SK-N-SH (cell line): ENCODE data around the gene TXNDC16. TPM values are rescaled to one million over a fixed set of nuclear protein-coding genes. Genes with fewer than 3 reads are reported as not detected.

Experiments used
- CTCF ChIA-PET: fragments of 300-600, 350-600 bp; formaldehyde crosslinking; extraction: SDS; loops from one replicate; lab custom pipeline; 2021; lab: Yijun Ruan, JAX
- POLR2A ChIA-PET: fragments of 350-600 bp; sonication (Branson Sonifier 250); formaldehyde crosslinking; extraction: SDS; loops from one replicate; lab custom pipeline; 2020; ENCODE audit warnings: antibody characterized with exemption, inconsistent platforms; lab: Yijun Ruan, JAX
- DNase-seq: peaks from one replicate; pipeline ENCODE4 v3.0.0; 2012
- H2AFZ ChIP-seq: fragments of 200-600 bp; sonication (generic); 2 replicates; pipeline ENCODE4 v1.8.1; 2016; ENCODE audit warnings: antibody characterized with exemption, mild to moderate bottlenecking, low read depth
- H3F3A ChIP-seq: fragments of 200-600 bp; sonication (generic); replicated peaks from 2 replicates; pipeline ENCODE3; 2016; ENCODE audit warnings: antibody characterized with exemption, mild to moderate bottlenecking; ENCODE audit not compliant: insufficient read depth
- H3K27ac ChIP-seq, 2 experiments: fragments of 200-500 bp in 1 of 2; fragments of 200-600 bp in 1 of 2; sonication (Bioruptor generic) in 1 of 2; sonication (generic), shearing (Covaris generic) in 1 of 2; 2 replicates each; pipeline versions ENCODE4 v1.5.1 to v1.6.1; 2014 to 2016; ENCODE audit warnings: low read depth in 2 of 2, inconsistent platforms in 1 of 2, low read length in 1 of 2, mild to moderate bottlenecking in 1 of 2, mixed read lengths in 1 of 2
- H3K27me3 ChIP-seq: fragments of 200-600 bp; sonication (generic), shearing (Covaris generic); 2 replicates; pipeline ENCODE4 v1.6.1; 2016; ENCODE audit warnings: mixed run types; ENCODE audit not compliant: insufficient read depth
- H3K36me3 ChIP-seq, 2 experiments: fragments of 200-500 bp in 1 of 2; fragments of 200-600 bp in 1 of 2; sonication (Bioruptor generic) in 1 of 2; sonication (generic) in 1 of 2; replicated peaks in 1 of 2; 2 replicates each; pipeline versions ENCODE3 to v1.5.1; 2014 to 2016; ENCODE audit warnings: low read length in 1 of 2, mild to moderate bottlenecking in 1 of 2; ENCODE audit not compliant: insufficient read depth in 2 of 2, control insufficient read depth in 1 of 2
- H3K4me1 ChIP-seq, 2 experiments: fragments of 200-500 bp in 1 of 2; fragments of 200-600 bp in 1 of 2; sonication (Bioruptor generic) in 1 of 2; sonication (generic), shearing (Covaris generic) in 1 of 2; 2 replicates each; pipeline versions ENCODE4 v1.5.1 to v1.6.1; 2014 to 2016; ENCODE audit warnings: low read depth in 1 of 2, low read length in 1 of 2, mixed run types in 1 of 2; ENCODE audit not compliant: insufficient read depth in 2 of 2, control insufficient read depth in 1 of 2
- H3K4me2 ChIP-seq: fragments of 200-600 bp; sonication (generic), shearing (Covaris generic); 2 replicates; pipeline ENCODE4 v1.6.1; 2017; ENCODE audit warnings: mixed run types
- H3K4me3 ChIP-seq, 2 experiments: fragments of 200-500 bp in 1 of 2; fragments of 200-600 bp in 1 of 2; sonication (Bioruptor generic) in 1 of 2; sonication (generic), shearing (Covaris generic) in 1 of 2; 2 replicates each; pipeline versions ENCODE4 v1.5.1 to v1.8.1; 2014 to 2016; ENCODE audit warnings: low read depth in 2 of 2, inconsistent platforms in 1 of 2, low read length in 1 of 2, mild to moderate bottlenecking in 1 of 2, mixed read lengths in 1 of 2, moderate library complexity in 1 of 2
- H3K79me2 ChIP-seq: fragments of 200-600 bp; sonication (generic); 2 replicates; pipeline ENCODE4 v1.8.1; 2017; ENCODE audit warnings: mild to moderate bottlenecking; ENCODE audit not compliant: insufficient read depth
- H3K9ac ChIP-seq: fragments of 200-600 bp; sonication (generic); 2 replicates; pipeline ENCODE4 v1.6.1; 2017; ENCODE audit warnings: mixed run types
- H3K9me2 ChIP-seq: fragments of 200-600 bp; sonication (generic); 2 replicates; pipeline ENCODE4 v1.6.1; 2017; ENCODE audit warnings: mixed run types
- H3K9me3 ChIP-seq: fragments of 200-600 bp; sonication (generic); 2 replicates; pipeline ENCODE4 v1.6.1; 2017; ENCODE audit warnings: mixed run types, mild to moderate bottlenecking, moderate library complexity
- H4K20me1 ChIP-seq: fragments of 200-600 bp; sonication (generic); 2 replicates; pipeline ENCODE4 v1.6.1; 2017; ENCODE audit warnings: mild to moderate bottlenecking, mixed run types; ENCODE audit not compliant: insufficient read depth
- CHD2 ChIP-seq: fragments of 150-350 bp; IDR thresholded peaks from 2 replicates; pipeline ENCODE4 v1.6.1; 2018; ENCODE audit warnings: low read length; ENCODE audit not compliant: partially characterized antibody
- EZH2phosphoT487 ChIP-seq: fragments of 200-600 bp; sonication (generic); IDR thresholded peaks from 2 replicates; pipeline ENCODE4 v1.6.1; 2017; ENCODE audit warnings: low read depth, mixed run types, mild to moderate bottlenecking, antibody characterized with exemption, moderate library complexity, borderline replicate concordance
- FOSL2 ChIP-seq: IDR thresholded peaks from 2 replicates; pipeline ENCODE4 v1.4.0; 2012; ENCODE audit warnings: low read depth, mild to moderate bottlenecking, moderate library complexity, borderline replicate concordance
- FOXJ3 ChIP-seq: sonication (generic); formaldehyde crosslinking; IDR thresholded peaks from 2 replicates; pipeline ENCODE4 v1.5.1; 2020; ENCODE audit warnings: mild to moderate bottlenecking, missing genetic modification reagents
- FOXM1 ChIP-seq: IDR thresholded peaks from 2 replicates; pipeline ENCODE4 v1.4.0; 2012; ENCODE audit warnings: low read depth, mild to moderate bottlenecking
- GABPA ChIP-seq: IDR thresholded peaks from 2 replicates; pipeline ENCODE4 v1.4.0; 2012; ENCODE audit warnings: low read depth, mild to moderate bottlenecking
- JUND ChIP-seq: IDR thresholded peaks from 2 replicates; pipeline ENCODE4 v1.4.0; 2012
- MEF2A ChIP-seq: IDR thresholded peaks from 2 replicates; pipeline ENCODE4 v1.4.0; 2012; ENCODE audit warnings: low read depth, borderline replicate concordance
- MXI1 ChIP-seq: IDR thresholded peaks from 2 replicates; pipeline ENCODE4 v1.6.1; 2012; ENCODE audit warnings: mild to moderate bottlenecking, low read depth, low read length, improper control_type of control experiment
- PBX3 ChIP-seq: IDR thresholded peaks from 2 replicates; pipeline ENCODE4; 2012
- RAD21 ChIP-seq: IDR thresholded peaks from 2 replicates; pipeline ENCODE4 v1.6.1; 2012; ENCODE audit warnings: mild to moderate bottlenecking, low read length
- RFX5 ChIP-seq: IDR thresholded peaks from 2 replicates; pipeline ENCODE4 v1.6.1; 2012; ENCODE audit warnings: mild to moderate bottlenecking, improper control_type of control experiment, low read length
- RXRA ChIP-seq: IDR thresholded peaks from 2 replicates; pipeline ENCODE4 v1.4.0; 2012; ENCODE audit warnings: low read depth, mild to moderate bottlenecking, borderline replicate concordance
- SIN3A ChIP-seq: IDR thresholded peaks from 2 replicates; pipeline ENCODE4 v1.6.1; 2012; ENCODE audit warnings: low read depth, mild to moderate bottlenecking, low read length, moderate library complexity, borderline replicate concordance
- SMC3 ChIP-seq: IDR thresholded peaks from 2 replicates; pipeline ENCODE4 v1.6.1; 2012; ENCODE audit warnings: low read depth, low read length, improper control_type of control experiment
- ZBTB33 ChIP-seq: IDR thresholded peaks from 2 replicates; pipeline ENCODE4 v1.4.0; 2012; ENCODE audit warnings: low read depth, borderline replicate concordance
- WGBS: methylation state at CpG from one replicate; pipeline ENCODE4 v1.1.6; 2017; ENCODE audit warnings: low lambda C conversion rate; 5-methylcytosine and 5-hydroxymethylcytosine counted together
- polyA plus RNA-seq, 3 experiments: library from polyadenylated mRNA; depleted of rRNA; stranded (reverse); fragments of >200 nt; gene quantifications; 2 replicates each; pipeline ENCODE4 v1.2.3, GENCODE V29; 2012
- TF ChIP-seq, protein P1 (sequence below): IDR thresholded peaks from 2 replicates; pipeline ENCODE4 v1.6.1; 2012; ENCODE audit warnings: mild to moderate bottlenecking, low read depth, low read length, moderate library complexity
- TF ChIP-seq, protein P2 (sequence below): IDR thresholded peaks from 2 replicates; pipeline ENCODE4 v1.4.0; 2012; ENCODE audit warnings: low read depth, borderline replicate concordance
- TF ChIP-seq, protein P3 (sequence below): fragments of 150-350 bp; IDR thresholded peaks from 2 replicates; pipeline ENCODE4 v1.6.1; 2016; ENCODE audit warnings: mild to moderate bottlenecking, low read depth, low read length

Gene TXNDC16
- polyA plus RNA-seq, 1 of the 3 experiments (the other 2 are of a cell fraction), result 0.95 TPM

DNA sequence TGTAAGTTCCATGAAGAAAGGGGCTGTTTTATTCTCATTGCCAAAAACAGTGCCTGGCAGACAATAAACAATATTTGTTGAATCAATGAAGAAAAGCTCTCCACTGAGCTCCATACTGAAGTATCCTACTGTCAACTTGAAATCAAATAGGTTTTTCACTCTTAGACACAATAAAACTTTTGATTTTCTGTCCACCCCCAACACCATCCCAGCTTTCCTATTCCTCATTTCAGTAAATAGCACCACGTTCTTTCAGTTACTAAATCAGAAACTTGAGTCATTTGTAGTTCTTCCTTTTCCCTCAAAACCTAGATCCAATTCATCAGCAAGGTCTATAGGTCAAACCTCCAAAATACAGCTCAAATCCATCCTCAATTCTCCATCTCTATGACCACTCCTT, 124.8 kb downstream of the TXNDC16 start:
- H3K4me3 ChIP-seq, result no peak overlapping the region
- DNase-seq, result no peak
- H3K9me3 ChIP-seq, result no peaks in the 10 kb centered on the region
- no peak overlapping the region for H3K9ac ChIP-seq
- H3K79me2 ChIP-seq, result no peaks in the 10 kb centered on the region
- peaks cover 0 to 2% of the 10 kb centered on the region in 2 experiments; a peak in 2 of 4 replicates for H3K4me1 ChIP-seq
- no peak overlapping the region for H3K27ac ChIP-seq
- no peaks in the 10 kb centered on the region for H3K27me3 ChIP-seq
- no peak overlapping the region for H2AFZ ChIP-seq
- H3F3A ChIP-seq, result no peaks in the 10 kb centered on the region
- H3K9me2 ChIP-seq, result no peaks in the 10 kb centered on the region
- H3K36me3 ChIP-seq, result no peaks in the 10 kb centered on the region
- TF ChIP-seq SMC3, result no peak
- TF ChIP-seq EZH2phosphoT487, result no peak
- no peak for TF ChIP-seq GABPA
- TF ChIP-seq FOSL2, result no peak
- no peak for TF ChIP-seq FOXM1
- no peak for TF ChIP-seq ZBTB33
- no peak for TF ChIP-seq PBX3
- TF ChIP-seq, protein P1, sequence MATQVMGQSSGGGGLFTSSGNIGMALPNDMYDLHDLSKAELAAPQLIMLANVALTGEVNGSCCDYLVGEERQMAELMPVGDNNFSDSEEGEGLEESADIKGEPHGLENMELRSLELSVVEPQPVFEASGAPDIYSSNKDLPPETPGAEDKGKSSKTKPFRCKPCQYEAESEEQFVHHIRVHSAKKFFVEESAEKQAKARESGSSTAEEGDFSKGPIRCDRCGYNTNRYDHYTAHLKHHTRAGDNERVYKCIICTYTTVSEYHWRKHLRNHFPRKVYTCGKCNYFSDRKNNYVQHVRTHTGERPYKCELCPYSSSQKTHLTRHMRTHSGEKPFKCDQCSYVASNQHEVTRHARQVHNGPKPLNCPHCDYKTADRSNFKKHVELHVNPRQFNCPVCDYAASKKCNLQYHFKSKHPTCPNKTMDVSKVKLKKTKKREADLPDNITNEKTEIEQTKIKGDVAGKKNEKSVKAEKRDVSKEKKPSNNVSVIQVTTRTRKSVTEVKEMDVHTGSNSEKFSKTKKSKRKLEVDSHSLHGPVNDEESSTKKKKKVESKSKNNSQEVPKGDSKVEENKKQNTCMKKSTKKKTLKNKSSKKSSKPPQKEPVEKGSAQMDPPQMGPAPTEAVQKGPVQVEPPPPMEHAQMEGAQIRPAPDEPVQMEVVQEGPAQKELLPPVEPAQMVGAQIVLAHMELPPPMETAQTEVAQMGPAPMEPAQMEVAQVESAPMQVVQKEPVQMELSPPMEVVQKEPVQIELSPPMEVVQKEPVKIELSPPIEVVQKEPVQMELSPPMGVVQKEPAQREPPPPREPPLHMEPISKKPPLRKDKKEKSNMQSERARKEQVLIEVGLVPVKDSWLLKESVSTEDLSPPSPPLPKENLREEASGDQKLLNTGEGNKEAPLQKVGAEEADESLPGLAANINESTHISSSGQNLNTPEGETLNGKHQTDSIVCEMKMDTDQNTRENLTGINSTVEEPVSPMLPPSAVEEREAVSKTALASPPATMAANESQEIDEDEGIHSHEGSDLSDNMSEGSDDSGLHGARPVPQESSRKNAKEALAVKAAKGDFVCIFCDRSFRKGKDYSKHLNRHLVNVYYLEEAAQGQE, result no peak
- no peak for TF ChIP-seq RFX5
- no peak for TF ChIP-seq FOXJ3 (CRISPR knock-in tag)
- no peak for TF ChIP-seq MEF2A
- no peak for TF ChIP-seq RAD21
- TF ChIP-seq CHD2, result no peak
- TF ChIP-seq, protein P2, sequence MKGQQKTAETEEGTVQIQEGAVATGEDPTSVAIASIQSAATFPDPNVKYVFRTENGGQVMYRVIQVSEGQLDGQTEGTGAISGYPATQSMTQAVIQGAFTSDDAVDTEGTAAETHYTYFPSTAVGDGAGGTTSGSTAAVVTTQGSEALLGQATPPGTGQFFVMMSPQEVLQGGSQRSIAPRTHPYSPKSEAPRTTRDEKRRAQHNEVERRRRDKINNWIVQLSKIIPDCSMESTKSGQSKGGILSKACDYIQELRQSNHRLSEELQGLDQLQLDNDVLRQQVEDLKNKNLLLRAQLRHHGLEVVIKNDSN, result no peak
- TF ChIP-seq MXI1, result no peak
- TF ChIP-seq, protein P3, sequence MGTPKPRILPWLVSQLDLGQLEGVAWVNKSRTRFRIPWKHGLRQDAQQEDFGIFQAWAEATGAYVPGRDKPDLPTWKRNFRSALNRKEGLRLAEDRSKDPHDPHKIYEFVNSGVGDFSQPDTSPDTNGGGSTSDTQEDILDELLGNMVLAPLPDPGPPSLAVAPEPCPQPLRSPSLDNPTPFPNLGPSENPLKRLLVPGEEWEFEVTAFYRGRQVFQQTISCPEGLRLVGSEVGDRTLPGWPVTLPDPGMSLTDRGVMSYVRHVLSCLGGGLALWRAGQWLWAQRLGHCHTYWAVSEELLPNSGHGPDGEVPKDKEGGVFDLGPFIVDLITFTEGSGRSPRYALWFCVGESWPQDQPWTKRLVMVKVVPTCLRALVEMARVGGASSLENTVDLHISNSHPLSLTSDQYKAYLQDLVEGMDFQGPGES, result no peak
- no peak for TF ChIP-seq JUND
- no peak for TF ChIP-seq RXRA
- TF ChIP-seq SIN3A, result no peak
- ChIA-PET POLR2A (no interaction called here), CTCF (no interaction called here)
- H4K20me1 ChIP-seq, result no peaks in the 10 kb centered on the region
- WGBS, result 70% methylated on average over 1 of the region's 1 CpG
- no peak overlapping the region for H3K4me2 ChIP-seq
